Activated T-cell treated with anti-CD3 and anti-CD28 coated beads, Interleukin-2, amount 50 U/mL, for 24 hours (primary cell): ENCODE data around the gene FAM120C.

Experiments used
- DNase-seq: peaks from one replicate; pipeline ENCODE4 v3.0.0-alpha.2; 2020
- H3K27ac Mint-ChIP-seq: 2 replicates; pipeline ENCODE4 v1.8.0; 2020; ENCODE audit warnings: mild to moderate bottlenecking, mixed read lengths
- H3K27me3 Mint-ChIP-seq: 2 replicates; pipeline ENCODE4 v1.8.0; 2020; ENCODE audit warnings: mixed read lengths
- H3K36me3 Mint-ChIP-seq: 2 replicates; pipeline ENCODE4 v1.8.0; 2020; ENCODE audit warnings: low read depth, mixed read lengths
- H3K4me1 Mint-ChIP-seq: 2 replicates; pipeline ENCODE4 v1.8.0; 2020; ENCODE audit warnings: low read depth, mixed read lengths
- H3K4me3 Mint-ChIP-seq: 2 replicates; pipeline ENCODE4 v1.8.0; 2020; ENCODE audit warnings: mild to moderate bottlenecking, moderate library complexity, mixed read lengths
- H3K9me3 Mint-ChIP-seq: 2 replicates; pipeline ENCODE4 v1.8.0; 2020; ENCODE audit warnings: mixed read lengths

Gene FAM120C

GRCh38 chrX:54030329-54030728, 152.7 kb downstream of the FAM120C start:
- H3K27me3 Mint-ChIP-seq, result peaks cover 18% of the 10 kb centered on the region
- no peaks in the 10 kb centered on the region for H3K9me3 Mint-ChIP-seq
- H3K4me1 Mint-ChIP-seq, result peaks cover 2% of the 10 kb centered on the region
- DNase-seq, result no peak
- peaks cover 82% of the 10 kb centered on the region for H3K36me3 Mint-ChIP-seq
- no peak overlapping the region for H3K27ac Mint-ChIP-seq
- no peak overlapping the region for H3K4me3 Mint-ChIP-seq

GRCh38 chrX:54029529-54030143, 153.4 kb downstream of the FAM120C start:
- Mint-ChIP-seq H3K36me3 (peaks cover 79% of the 10 kb centered on the region), H3K4me1 (peaks cover 2% of the 10 kb centered on the region), H3K9me3 (no peaks in the 10 kb centered on the region), H3K4me3 (no peak overlapping the region), H3K27me3 (peaks cover 20% of the 10 kb centered on the region), H3K27ac (no peak overlapping the region)
- DNase-seq, result no peak

- Mint-ChIP-seq H3K36me3 (peaks cover 57% of the 10 kb centered on the region), H3K4me3 (no peak overlapping the region)
Measured at GRCh38 chrX:54024350-54024749, 158.7 kb downstream of the FAM120C start.

More at GRCh38 chrX:54024350-54024749, 158.7 kb downstream of the FAM120C start:
- DNase-seq, result no peak
- H3K27me3 Mint-ChIP-seq, result peaks cover 20% of the 10 kb centered on the region
- no peaks in the 10 kb centered on the region for H3K9me3 Mint-ChIP-seq
- H3K27ac Mint-ChIP-seq, result no peak overlapping the region
- no peaks in the 10 kb centered on the region for H3K4me1 Mint-ChIP-seq
